Astrocyte (in vitro differentiated cells and primary cell): Measurements from ENCODE around the gene FXYD4.
"Not testable (repeated sequence)": the region's sequence is repeated elsewhere in the genome, so short reads cannot be mapped to it uniquely, and the experiment has no call there.

ENCODE experiments used
- EZH2 ChIP-seq: IDR thresholded peaks from 2 replicates; pipeline ENCODE4 v1.6.1; 2012; ENCODE audit warnings: mild to moderate bottlenecking, low read length, inconsistent platforms; ENCODE audit not compliant: insufficient read depth
- TF ChIP-seq, protein P1 (sequence below): IDR thresholded peaks from 2 replicates; pipeline ENCODE4 v1.5.1; 2011; ENCODE audit warnings: low read depth, mild to moderate bottlenecking, inconsistent platforms, low read length, moderate library complexity; ENCODE audit not compliant: insufficient read depth

DNA sequence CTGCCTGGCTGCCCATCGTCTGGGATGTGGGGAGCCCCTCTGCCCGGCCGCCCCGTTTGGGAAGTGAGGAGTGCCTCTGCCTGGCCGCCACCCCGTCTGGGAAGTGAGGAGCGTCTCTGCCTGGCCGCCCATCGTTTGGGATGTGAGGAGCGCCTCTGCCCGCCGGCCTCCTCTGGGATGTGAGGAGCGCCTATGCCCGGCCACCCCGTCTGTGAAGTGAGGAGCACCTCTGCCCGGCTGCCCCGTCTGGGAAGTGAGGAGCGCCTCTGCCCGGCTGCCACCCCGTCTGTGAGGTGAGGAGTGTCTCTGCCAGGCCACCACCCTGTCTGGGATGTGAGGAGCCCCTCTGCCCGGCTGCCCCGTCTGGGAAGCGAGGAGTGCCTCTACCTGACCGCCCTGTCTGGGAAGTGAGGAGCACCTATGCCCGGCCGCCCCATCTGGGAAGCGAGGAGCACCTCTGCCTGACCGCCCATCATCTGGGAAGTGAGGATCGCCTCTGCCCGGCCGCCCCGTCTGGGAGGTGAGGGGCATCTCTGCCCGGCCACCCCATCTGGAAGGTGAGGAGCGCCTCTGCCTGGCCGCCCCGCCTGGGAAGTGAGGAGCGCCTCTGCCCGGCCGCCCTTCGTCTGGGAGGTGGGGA is 42.1 kb upstream of the FXYD4 start:
- TF ChIP-seq, protein P1, sequence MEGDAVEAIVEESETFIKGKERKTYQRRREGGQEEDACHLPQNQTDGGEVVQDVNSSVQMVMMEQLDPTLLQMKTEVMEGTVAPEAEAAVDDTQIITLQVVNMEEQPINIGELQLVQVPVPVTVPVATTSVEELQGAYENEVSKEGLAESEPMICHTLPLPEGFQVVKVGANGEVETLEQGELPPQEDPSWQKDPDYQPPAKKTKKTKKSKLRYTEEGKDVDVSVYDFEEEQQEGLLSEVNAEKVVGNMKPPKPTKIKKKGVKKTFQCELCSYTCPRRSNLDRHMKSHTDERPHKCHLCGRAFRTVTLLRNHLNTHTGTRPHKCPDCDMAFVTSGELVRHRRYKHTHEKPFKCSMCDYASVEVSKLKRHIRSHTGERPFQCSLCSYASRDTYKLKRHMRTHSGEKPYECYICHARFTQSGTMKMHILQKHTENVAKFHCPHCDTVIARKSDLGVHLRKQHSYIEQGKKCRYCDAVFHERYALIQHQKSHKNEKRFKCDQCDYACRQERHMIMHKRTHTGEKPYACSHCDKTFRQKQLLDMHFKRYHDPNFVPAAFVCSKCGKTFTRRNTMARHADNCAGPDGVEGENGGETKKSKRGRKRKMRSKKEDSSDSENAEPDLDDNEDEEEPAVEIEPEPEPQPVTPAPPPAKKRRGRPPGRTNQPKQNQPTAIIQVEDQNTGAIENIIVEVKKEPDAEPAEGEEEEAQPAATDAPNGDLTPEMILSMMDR, result not testable (repeated sequence)
- not testable (repeated sequence) for TF ChIP-seq EZH2
